SK-N-SH (cell line): ENCODE results near the gene GDPD4.

Experiments used
- CTCF ChIP-seq: fragments of 200-600 bp; sonication (generic); IDR thresholded peaks from 2 replicates; pipeline ENCODE4 v1.6.1; 2017; ENCODE audit warnings: antibody characterized with exemption, mild to moderate bottlenecking, moderate library complexity
- EP300 ChIP-seq, 2 experiments: IDR thresholded peaks; 2 replicates each; pipeline versions ENCODE4 v1.4.0 to v1.6.1; 2012; ENCODE audit warnings: borderline replicate concordance in 1 of 2, low read depth in 1 of 2, low read length in 1 of 2
- FOXM1 ChIP-seq: IDR thresholded peaks from 2 replicates; pipeline ENCODE4 v1.4.0; 2012; ENCODE audit warnings: low read depth, mild to moderate bottlenecking
- MXI1 ChIP-seq: IDR thresholded peaks from 2 replicates; pipeline ENCODE4 v1.6.1; 2012; ENCODE audit warnings: mild to moderate bottlenecking, low read depth, low read length, improper control_type of control experiment
- RCOR1 ChIP-seq: fragments of 150-350 bp; IDR thresholded peaks from 2 replicates; pipeline ENCODE4 v1.6.1; 2017; ENCODE audit warnings: antibody characterized with exemption, low read length
- SIN3A ChIP-seq: IDR thresholded peaks from 2 replicates; pipeline ENCODE4 v1.6.1; 2012; ENCODE audit warnings: low read depth, mild to moderate bottlenecking, low read length, moderate library complexity, borderline replicate concordance
- TAF1 ChIP-seq: IDR thresholded peaks from 2 replicates; pipeline ENCODE4 v1.6.1; 2012; ENCODE audit warnings: low read depth, mild to moderate bottlenecking, low read length, moderate library complexity, borderline replicate concordance
- TCF12 ChIP-seq: IDR thresholded peaks from 2 replicates; pipeline ENCODE4 v1.4.0; 2012
- TEAD4 ChIP-seq: IDR thresholded peaks from 2 replicates; pipeline ENCODE4 v1.4.0; 2012; ENCODE audit warnings: mild to moderate bottlenecking, borderline replicate concordance; ENCODE audit not compliant: insufficient read depth
- TF ChIP-seq, protein P1 (sequence below): IDR thresholded peaks from 2 replicates; pipeline ENCODE4 v1.4.0; 2012; ENCODE audit warnings: low read depth

- no peak for TF ChIP-seq MXI1
- no peak for TF ChIP-seq CTCF
- TF ChIP-seq TEAD4 = no peak
- no peak for TF ChIP-seq FOXM1
- no peak for TF ChIP-seq TAF1
- no peak for TF ChIP-seq EP300 (IDR thresholded peaks at IDR 0.05; ENCODE audit: borderline replicate concordance in 1 of 2, low read depth in 1 of 2, low read length in 1 of 2)
- no peak for TF ChIP-seq TCF12
- TF ChIP-seq SIN3A = no peak
- no peak for TF ChIP-seq RCOR1
- TF ChIP-seq, protein P1, sequence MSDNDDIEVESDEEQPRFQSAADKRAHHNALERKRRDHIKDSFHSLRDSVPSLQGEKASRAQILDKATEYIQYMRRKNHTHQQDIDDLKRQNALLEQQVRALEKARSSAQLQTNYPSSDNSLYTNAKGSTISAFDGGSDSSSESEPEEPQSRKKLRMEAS = no peak
These were observed 18.4 kb downstream of the GDPD4 start for GRCh38 chr11:77283101-77283500.
